Parathyroid adenoma (tissue), 2 donors: ENCODE data around the gene R3HCC1L.
A peak's percentile ranks its signal among the peaks of the same experiment; 100 is the strongest.

Experiments used
- H2AFZ ChIP-seq: fragments of 300-600 bp; sonication (generic); one replicate; pipeline ENCODE4 v1.7.0; 2017; ENCODE audit warnings: antibody characterized with exemption, mild to moderate bottlenecking
- H3K27ac ChIP-seq: fragments of 300-600 bp; sonication (generic); one replicate; pipeline ENCODE4 v1.7.0; 2017
- H3K27me3 ChIP-seq: fragments of 300-600 bp; sonication (generic); one replicate; pipeline ENCODE4 v1.7.0; 2017; ENCODE audit warnings: low read length; ENCODE audit not compliant: control insufficient read depth, insufficient read depth
- H3K36me3 ChIP-seq: fragments of 300-600 bp; sonication (generic); one replicate; pipeline ENCODE4 v1.7.0; 2017; ENCODE audit warnings: low read length; ENCODE audit not compliant: control insufficient read depth, insufficient read depth
- H3K4me1 ChIP-seq: fragments of 300-600 bp; sonication (generic); one replicate; pipeline ENCODE4 v1.7.0; 2017; ENCODE audit warnings: control low read depth
- H3K4me2 ChIP-seq: fragments of 300-600 bp; sonication (generic); one replicate; pipeline ENCODE4 v1.7.0; 2017; ENCODE audit warnings: low read length
- H3K4me3 ChIP-seq: fragments of 300-600 bp; sonication (generic); one replicate; pipeline ENCODE4 v1.7.0; 2017; ENCODE audit warnings: low read depth, low read length
- H3K79me2 ChIP-seq: fragments of 300-600 bp; sonication (generic); one replicate; pipeline ENCODE4 v1.7.0; 2017; ENCODE audit warnings: control low read depth
- H3K9ac ChIP-seq: fragments of 300-600 bp; sonication (generic); one replicate; pipeline ENCODE4 v1.7.0; 2017; ENCODE audit warnings: mild to moderate bottlenecking
- H3K9me3 ChIP-seq: fragments of 300-600 bp; sonication (generic); one replicate; pipeline ENCODE4 v1.7.0; 2017; ENCODE audit warnings: low read length; ENCODE audit not compliant: control insufficient read depth
- TF ChIP-seq, protein P1 (sequence below): fragments of 300-600 bp; sonication (generic); IDR thresholded peaks from one replicate; pipeline ENCODE4 v1.7.0; 2017; ENCODE audit warnings: antibody characterized with exemption, mild to moderate bottlenecking
- donor health status: primary hyperparathyroidism.

The R3HCC1L gene

DNA sequence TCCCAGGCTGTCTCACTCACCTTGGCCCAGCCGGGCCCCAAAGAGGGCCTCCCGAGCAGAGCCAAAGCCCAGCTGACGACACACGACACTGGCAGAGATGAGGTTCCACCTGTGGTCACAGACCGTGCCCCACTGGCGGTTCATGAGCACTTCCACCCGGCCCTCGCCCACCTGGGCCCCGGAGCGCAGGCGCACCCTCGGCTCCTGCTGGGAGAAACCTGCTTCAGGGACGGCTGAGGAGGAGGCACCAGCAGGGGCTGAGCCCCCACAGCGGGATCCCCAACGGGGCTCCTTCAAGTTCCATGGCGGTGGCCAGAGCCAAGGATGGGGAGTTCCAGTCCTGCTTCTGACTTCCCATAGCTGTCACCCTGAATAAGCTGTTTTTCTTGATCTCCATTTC is 123.5 kb downstream of the R3HCC1L start:
- no peak overlapping the region for H2AFZ ChIP-seq
- H3K36me3 ChIP-seq: no peaks in the 10 kb centered on the region
- H3K4me1 ChIP-seq: peaks cover 2% of the 10 kb centered on the region
- no peaks in the 10 kb centered on the region for H3K79me2 ChIP-seq
- H3K27me3 ChIP-seq: no peaks in the 10 kb centered on the region
- H3K4me2 ChIP-seq: no peak overlapping the region
- H3K27ac ChIP-seq: no peak overlapping the region
- TF ChIP-seq, protein P1, sequence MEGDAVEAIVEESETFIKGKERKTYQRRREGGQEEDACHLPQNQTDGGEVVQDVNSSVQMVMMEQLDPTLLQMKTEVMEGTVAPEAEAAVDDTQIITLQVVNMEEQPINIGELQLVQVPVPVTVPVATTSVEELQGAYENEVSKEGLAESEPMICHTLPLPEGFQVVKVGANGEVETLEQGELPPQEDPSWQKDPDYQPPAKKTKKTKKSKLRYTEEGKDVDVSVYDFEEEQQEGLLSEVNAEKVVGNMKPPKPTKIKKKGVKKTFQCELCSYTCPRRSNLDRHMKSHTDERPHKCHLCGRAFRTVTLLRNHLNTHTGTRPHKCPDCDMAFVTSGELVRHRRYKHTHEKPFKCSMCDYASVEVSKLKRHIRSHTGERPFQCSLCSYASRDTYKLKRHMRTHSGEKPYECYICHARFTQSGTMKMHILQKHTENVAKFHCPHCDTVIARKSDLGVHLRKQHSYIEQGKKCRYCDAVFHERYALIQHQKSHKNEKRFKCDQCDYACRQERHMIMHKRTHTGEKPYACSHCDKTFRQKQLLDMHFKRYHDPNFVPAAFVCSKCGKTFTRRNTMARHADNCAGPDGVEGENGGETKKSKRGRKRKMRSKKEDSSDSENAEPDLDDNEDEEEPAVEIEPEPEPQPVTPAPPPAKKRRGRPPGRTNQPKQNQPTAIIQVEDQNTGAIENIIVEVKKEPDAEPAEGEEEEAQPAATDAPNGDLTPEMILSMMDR: no peak
- H3K4me3 ChIP-seq: no peak overlapping the region
- H3K9ac ChIP-seq: no peak overlapping the region
- no peaks in the 10 kb centered on the region for H3K9me3 ChIP-seq

DNA sequence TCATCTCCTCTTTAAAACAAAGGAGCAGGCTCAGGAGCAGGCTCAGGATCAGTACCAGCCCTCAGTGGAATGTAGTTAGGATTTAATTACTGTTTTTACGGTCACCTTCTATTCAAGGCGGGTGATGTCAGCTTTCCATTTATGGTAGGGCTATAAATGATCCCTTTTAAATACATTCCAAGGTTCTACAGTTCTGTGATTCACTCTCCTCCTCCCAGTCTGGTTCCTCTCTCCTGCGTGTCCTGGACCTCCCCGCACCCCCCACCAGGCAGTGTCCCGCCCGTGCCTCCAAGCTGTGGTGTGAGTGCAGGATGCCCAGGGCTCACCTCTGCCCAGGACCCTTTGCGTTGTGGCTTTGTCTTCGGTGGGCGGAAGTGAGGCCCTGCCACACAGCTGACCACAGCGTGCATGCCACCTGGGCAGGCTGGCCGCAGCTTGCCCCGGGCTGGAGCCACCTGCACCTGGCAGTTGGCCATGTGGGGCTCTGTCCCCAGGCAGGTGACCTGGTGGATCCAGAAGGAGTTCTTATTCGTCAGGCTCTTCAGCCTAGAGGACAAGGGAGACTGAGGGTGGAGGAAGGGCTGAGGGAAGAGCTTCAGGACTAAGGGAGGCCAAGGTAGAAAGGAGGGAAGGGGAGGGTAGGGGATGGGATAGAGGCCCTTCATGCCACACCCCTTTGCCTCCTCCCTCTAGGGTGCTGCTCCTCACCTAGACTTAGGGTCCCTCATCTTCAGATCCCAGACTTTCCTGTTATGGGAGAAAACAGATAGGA is 124.4 kb downstream of the R3HCC1L start:
- Histone ChIP-seq H3K9ac (no peak overlapping the region), H3K79me2 (no peaks in the 10 kb centered on the region), H2AFZ (no peak overlapping the region), H3K9me3 (no peaks in the 10 kb centered on the region), H3K36me3 (no peaks in the 10 kb centered on the region), H3K4me2 (no peak overlapping the region), H3K27me3 (no peaks in the 10 kb centered on the region), H3K27ac (no peak overlapping the region), H3K4me1 (peaks cover 2% of the 10 kb centered on the region), H3K4me3 (no peak overlapping the region)
- TF ChIP-seq, protein P1: no peak

DNA sequence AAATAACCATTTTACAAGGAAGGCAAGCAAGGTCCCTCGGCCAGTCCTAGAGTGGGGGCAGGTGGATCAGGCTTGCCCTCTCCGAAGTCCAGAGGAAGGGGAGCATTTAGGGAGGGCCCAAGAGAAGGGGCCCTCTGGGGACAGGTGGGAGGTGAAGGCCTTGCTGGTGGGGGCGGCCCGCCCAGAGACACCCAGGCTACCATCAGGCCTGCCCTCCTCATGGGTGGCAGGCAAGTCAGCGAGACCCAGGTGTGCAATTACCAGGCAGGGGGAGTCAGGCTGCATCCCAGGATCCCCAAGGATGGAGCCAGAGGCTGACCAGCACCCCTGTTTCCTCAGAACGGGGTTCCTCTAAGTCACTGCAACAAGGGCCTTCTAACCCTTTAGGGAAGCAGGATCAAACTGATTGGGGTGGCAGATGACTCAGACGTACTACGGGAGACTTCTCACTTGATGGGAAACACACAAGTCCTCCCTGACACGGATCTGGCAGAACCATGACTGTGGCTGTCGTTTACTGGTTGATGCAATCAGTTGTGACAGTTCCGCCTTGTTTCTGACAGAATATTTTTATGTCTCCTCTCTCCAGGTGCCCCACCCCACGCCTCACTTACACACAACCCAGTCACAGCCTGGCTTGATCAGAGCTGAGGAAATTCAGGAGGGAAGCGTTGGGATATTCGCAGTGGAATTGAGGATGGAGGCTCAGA is 125.3 kb downstream of the R3HCC1L start:
- H3K9ac ChIP-seq: no peak overlapping the region
- no peaks in the 10 kb centered on the region for H3K9me3 ChIP-seq
- peaks cover 2% of the 10 kb centered on the region for H3K4me1 ChIP-seq
- H3K36me3 ChIP-seq: no peaks in the 10 kb centered on the region
- no peaks in the 10 kb centered on the region for H3K27me3 ChIP-seq
- H3K4me2 ChIP-seq: no peak overlapping the region
- no peak overlapping the region for H3K4me3 ChIP-seq
- peak overlapping the region; percentile 33 for H2AFZ ChIP-seq
- H3K27ac ChIP-seq: no peak overlapping the region
- TF ChIP-seq, protein P1: no peak
- no peaks in the 10 kb centered on the region for H3K79me2 ChIP-seq

DNA sequence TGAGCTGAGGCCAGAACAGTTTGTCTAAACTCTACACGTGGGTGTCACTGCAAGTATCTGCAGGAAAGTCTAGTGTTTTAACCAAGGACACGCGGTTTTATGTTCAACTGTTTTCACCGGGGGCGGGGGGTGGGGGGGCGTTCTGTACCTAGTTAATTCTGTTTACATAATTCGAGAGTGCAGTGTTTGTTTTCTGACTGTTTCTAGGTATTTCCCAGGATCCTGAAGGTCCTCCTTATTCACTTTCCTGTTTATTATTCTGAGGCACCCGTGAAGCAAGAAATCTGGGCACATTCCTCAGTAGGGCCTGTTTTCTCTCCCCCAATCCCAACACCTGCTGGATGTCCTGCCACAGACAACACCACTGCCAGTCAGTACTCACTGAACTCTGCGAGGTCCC is 125.9 kb downstream of the R3HCC1L start:
- no peaks in the 10 kb centered on the region for H3K27me3 ChIP-seq
- no peaks in the 10 kb centered on the region for H3K79me2 ChIP-seq
- H3K36me3 ChIP-seq: no peaks in the 10 kb centered on the region
- H3K27ac ChIP-seq: no peak overlapping the region
- H2AFZ ChIP-seq: no peak overlapping the region
- H3K4me2 ChIP-seq: no peak overlapping the region
- H3K9ac ChIP-seq: no peak overlapping the region
- no peak overlapping the region for H3K4me3 ChIP-seq
- peaks cover 2% of the 10 kb centered on the region for H3K4me1 ChIP-seq
- TF ChIP-seq, protein P1: no peak
- H3K9me3 ChIP-seq: no peaks in the 10 kb centered on the region
